IPS-11a (cell line): ENCODE results near the gene HSD17B3.
"Not testable (repeated sequence)": the region's sequence is repeated elsewhere in the genome, so short reads cannot be mapped to it uniquely, and the experiment has no call there.

Experiments used
- H3K4me3 ChIP-seq: one replicate; pipeline ENCODE4 v1.5.1; 2013; ENCODE audit warnings: low read depth, low read length, control low read depth

The HSD17B3 gene

DNA sequence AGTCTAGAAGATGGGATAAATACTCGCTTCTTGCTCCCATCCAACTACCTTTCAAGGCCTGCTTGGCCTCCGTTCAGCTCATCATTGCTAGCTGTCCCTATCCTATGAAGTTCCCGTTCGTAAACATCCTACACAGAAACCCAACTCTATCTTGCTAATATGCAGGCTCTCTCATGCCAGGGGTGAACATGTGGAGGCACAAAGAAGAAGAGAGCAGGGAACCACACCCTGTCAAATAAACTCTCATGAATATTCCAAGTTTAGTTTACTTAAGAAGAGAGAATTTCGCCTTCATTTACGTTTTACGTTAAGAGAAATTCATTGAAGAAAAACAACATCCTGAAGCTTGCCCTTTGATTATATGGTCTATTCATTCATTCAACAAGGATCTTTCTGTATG lies 7.9 kb upstream of the HSD17B3 start:
- no peak overlapping the region for H3K4me3 ChIP-seq

DNA sequence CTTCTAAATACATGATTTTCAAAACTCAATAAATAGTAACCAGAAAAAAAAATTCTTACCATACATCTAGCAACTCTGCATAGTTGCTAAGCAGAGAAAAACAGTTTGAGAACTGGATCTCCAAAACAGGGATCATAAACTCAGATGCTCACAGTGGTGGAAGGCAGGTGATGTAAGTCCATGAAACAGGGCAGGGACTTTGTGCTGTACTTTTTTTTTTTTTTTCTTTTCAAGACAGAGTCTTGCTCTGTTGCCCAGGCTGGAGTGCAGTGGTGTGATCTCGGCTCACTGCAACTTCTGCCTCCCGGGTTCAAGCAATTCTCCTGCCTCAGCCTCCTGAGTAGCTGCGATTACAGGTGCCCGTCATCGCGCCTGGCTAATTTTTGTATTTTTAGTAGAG lies 5.0 kb upstream of the HSD17B3 start:
- H3K4me3 ChIP-seq, result not testable (repeated sequence)

DNA sequence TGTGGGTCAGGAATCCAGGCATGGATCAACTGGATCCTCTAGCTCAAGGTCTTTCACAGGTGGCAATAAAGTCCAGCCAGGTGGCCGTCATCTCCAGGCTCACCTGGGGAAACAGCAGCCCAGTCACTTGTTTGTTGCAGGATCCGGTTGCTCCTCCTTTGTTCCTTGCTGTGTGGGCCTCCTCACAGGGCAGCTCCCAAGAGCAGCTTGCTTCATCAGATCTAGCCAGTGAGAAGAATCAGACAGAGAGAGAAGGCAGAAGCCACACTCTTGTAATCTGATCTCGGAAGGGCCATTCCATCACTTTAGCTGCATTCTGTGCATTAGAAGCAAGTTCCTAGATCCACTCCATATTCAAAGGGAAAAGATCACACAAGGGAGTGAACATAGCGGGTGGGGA lies 3.2 kb upstream of the HSD17B3 start:
- no peak overlapping the region for H3K4me3 ChIP-seq

DNA sequence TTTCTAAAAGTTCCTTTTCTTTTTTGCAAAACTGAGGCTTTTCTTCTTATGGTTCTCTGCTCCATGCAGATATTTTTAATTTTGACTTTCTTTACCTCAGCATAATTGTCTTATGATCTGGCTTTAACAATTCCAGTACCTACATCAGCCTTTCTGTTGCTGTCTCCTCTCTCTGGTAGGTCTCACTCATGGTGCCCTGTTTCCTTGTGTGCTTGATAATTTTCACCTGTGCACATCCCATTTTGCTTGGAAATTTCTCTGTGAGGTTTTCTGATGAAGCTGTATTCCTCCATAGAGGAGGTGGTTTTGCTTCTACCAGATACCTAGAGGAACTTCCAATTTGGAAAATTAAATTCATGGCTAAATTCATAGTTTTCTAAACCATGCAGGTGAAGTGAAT lies 2.3 kb upstream of the HSD17B3 start:
- no peak overlapping the region for H3K4me3 ChIP-seq

DNA sequence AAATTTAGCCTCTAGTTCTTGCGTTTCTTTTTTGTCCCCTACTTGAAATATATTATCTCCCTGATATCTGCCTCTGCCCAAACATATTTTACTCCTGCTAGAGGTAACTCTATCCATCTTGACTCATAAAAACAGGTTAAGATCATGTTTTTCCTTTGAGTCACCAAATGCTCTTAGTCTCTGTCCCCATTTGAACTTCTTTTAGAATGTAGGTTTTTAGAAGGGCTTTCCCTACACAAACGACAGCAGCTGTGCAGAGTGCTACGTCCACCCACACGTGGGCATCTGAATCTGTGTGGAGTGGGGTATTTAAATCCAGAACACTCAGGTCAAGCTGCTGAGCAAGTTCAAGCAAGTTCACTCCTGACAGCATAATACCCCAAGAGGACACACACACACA lies 2.2 kb downstream of the HSD17B3 start:
- H3K4me3 ChIP-seq, result no peak overlapping the region

DNA sequence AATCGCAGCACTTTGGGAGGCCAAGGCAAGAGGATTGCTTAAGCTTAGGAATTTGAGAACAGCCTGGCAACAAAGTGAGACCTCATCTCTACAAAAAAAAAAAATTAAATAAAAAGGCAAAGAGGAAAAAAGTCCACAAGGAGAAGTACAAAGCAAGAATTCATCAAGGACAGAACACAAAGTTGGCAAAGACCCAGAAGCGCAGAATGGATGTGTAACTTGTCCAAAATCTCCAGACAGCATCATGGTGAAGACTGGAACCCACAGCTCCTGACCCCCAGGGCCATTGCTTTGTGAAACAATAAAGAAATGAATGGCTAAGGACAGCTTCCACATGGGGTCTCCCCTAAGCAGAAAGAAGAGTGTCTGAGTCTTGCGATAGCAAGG lies 7.8 kb downstream of the HSD17B3 start:
- no peak overlapping the region for H3K4me3 ChIP-seq

DNA sequence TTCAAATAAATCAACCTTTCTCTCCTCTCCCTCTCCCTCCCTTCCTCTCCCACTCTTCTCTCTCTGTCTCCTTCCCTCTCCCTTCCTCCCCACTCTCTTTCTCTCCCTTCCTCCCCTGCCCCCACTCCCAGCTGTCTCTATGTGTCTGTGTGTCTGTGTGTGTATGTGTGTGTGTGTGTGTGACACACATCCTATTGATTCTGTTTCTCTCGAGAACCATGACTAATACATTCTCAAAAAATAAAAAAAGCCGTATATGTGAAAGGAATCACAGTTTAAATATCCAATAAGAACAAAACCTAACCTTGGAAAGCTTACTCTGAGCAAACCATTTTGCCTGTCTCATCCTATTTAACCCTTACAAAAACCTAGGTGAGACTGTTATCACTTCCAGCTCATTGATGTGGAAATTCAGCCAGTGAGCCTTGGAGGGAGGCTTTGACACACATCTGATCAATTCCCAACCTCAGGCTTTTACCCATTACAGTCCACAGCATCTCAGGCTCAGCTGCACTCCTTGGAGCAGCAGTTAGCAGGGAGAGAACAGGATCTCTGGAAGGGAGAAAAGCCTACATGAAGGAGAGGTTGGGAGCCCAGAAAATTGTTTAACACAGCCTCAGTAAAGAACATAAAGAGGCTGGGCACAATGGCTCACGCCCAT lies 8.3 kb downstream of the HSD17B3 start:
- no peak overlapping the region for H3K4me3 ChIP-seq

DNA sequence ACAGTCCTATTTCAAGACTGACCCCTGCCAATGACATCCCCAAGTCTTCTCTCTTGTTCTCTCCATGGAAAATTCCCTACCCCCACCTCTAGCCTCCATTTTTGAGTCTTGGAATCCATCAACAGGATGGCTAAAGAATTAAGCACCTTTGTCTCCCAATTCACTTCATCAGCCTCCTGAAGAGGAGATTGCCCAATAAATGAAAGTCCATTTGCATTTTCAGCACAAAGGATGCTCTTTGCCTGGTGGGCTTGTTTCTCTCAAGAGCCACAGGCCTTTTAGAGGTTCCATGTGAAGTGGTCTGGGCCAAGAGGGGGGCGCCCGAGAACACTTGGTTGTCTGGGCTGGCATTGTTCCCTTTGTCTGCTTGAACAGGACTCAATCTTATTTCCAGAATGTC lies 12.6 kb downstream of the HSD17B3 start:
- H3K4me3 ChIP-seq, result no peak overlapping the region

DNA sequence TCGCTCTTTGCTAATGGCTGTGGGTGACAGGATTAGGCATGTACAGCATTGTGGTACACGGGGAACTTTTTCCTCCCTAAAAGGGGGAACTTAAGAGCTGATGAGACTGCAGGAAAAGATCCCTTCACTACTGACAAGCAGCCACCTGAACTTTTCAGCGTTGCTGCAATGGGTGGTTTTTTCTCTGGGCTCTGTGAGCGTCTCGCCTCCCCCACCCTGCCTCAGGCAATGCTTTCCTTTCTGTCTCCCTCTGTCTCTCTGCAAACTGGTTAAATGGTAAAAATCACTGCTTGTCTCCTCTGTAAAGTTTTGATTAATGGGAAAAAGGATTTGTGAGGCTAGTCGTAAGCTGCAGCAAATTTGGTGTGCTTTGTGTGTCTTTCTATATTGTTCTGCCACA lies 20.3 kb downstream of the HSD17B3 start:
- H3K4me3 ChIP-seq, result no peak overlapping the region

DNA sequence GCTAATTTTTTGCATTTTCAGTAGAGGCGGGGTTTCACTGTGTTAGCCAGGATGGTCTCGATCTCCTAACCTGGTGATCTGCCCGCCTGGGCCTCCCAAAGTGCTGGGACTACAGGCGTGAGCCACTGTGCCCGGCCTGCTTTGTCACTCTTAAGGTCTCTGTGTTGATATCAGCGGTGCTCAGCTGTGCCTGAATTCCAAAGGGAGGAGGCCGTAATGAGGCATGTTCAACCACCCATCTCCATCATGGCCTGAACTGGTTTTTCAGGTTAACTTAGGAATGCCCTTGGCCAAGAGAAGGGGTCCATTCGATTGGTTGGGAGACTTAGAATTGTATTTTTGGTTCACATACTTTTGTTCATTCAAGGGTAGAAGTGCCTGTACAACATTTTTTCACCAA lies 22.0 kb downstream of the HSD17B3 start:
- no peak overlapping the region for H3K4me3 ChIP-seq

DNA sequence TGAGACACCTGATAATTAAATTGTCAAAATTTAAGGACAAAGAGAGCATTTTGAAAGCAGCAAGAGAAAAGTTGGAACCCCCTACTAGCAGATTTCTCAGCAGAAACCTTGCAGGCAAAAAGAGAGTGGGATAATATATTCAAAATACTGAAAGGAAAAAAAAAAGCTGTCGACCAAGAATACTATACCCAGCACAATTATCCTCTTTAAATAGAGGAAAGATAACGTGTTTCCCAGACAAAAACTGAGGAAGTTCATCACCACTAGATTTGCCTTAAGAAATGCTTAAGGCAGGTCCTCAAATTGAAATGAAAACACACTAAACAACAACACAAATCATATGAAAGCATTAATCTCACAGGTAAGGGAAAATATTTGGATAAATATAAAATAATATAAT lies 27.0 kb downstream of the HSD17B3 start:
- H3K4me3 ChIP-seq, result no peak overlapping the region

DNA sequence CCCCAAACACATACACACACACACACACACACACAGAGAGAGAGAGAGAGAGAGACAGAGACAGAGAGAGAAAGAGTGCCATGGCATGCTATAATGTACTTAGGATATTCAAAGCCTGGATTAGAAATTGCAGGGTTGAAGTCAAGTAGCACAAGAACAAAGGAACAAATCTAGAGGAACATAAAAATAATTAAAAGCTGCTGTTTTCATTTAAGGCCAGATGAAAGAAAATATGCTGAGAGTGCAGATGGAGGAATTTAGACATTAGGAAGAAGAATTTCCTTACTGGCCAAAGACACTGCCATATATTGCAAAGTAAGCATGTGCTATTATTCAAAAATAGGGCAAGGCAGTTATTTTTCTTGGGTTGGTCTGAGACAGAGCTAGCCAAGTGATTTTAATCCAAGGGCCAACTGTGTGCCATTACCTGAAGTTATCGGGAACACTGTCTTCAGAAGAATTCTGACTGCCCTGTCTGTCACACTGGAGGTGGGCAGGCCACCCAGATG lies 31.7 kb downstream of the HSD17B3 start:
- no peak overlapping the region for H3K4me3 ChIP-seq

DNA sequence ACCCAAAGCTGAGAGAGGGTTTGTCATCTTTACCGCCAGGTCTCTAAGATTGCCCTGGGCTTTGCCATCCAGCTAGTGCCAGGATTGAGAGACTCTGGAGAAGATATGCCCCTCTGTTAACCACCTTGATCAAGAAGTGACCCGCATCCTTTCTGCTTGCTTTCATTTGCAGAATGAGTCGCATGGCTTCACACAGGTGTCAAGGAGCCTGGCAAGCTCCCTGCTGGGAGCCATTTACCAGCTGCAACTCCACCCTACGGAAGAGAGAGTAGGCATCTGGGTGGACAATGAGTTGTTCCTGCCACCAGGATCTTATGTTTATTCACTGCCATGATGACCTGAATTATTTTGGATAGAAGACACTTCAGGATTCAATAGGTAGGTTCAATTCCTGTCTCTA lies 43.0 kb downstream of the HSD17B3 start:
- H3K4me3 ChIP-seq, result no peak overlapping the region

DNA sequence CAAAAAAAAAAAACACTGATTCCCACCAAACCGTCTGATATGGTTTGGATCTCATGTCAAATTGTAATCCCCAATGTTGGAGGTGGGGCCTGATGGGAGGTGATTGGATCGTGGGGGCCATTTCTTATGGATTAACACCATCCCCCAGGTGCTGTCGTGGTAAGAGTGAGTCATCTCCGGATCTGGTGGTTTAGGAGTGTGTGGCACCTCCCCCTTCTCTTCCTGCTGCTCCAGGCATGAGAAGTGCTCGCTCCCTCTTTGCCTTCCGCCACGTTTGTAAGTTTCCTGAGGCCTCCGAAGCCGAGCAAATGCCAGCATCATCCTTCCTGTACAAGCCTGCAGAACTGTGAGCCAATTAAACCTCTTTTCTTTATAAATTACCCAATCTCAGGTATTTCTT lies 45.2 kb downstream of the HSD17B3 start:
- no peak overlapping the region for H3K4me3 ChIP-seq

DNA sequence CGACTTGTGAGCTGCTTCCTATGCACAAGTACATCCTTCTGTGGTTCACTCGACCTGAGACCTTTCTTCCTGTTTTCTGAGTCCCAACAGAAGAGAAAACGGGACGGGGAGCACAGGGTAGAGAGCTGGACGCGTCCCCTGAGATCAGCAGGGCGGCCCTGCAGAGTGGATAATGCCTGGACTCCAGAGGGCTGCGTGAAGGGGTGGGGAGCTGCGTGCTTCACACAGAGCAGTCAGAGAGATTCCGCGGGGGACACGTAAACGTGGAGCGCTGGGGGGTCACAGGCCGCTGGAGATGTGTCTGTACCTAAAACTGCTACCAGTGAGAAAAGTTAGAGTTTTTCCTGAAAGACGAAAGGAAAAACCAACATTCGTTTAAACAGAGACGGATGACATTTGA lies 46.3 kb downstream of the HSD17B3 start:
- no peak overlapping the region for H3K4me3 ChIP-seq

DNA sequence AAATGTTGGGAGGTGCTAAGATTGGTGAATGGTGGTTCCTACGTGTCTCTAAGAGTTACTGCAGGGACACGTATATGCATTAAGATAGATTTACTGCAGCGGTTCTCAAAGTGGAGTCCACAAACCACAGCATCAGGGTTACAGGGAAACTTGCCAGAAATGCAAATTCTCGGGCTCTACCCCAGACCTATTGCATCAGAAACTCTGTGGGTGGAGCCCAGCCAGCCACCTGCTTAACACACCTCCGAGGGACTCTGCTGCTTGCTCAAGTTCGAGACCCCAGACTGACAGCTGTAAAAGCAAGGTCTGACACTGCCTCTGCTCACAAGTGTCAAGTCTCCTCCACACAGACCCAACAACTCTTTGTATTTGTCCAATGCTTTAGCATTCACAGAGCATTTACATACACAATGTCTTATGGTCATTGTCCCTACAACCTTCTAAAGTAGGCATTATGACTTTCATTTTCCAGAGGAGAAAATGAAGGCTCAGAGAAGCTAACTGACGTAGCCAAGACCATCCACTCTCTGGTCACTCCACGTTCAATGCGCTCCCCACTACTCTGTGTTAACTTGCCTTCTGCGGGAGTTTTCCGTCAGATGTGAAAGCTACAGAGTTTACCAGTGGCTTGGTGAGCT lies 48.8 kb downstream of the HSD17B3 start:
- H3K4me3 ChIP-seq, result no peak overlapping the region

DNA sequence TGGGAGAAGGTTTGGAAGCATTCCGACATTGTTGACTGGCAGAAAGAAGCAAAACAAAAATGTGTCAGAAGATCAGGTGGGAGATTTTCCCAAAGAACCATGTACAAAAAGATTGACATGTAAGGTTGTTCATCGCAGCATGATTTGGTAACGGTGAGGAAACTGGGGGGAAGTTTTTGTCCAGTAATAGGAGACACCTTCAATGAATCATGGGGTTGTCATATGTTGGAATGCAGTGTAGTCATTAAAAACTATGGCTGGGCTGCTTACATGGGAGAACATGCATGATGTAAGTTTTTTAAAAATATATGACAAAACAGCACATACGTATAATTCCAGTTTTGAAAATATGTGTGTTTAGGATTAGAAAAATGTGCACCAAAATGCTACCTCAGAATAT lies 50.5 kb downstream of the HSD17B3 start:
- no peak overlapping the region for H3K4me3 ChIP-seq

DNA sequence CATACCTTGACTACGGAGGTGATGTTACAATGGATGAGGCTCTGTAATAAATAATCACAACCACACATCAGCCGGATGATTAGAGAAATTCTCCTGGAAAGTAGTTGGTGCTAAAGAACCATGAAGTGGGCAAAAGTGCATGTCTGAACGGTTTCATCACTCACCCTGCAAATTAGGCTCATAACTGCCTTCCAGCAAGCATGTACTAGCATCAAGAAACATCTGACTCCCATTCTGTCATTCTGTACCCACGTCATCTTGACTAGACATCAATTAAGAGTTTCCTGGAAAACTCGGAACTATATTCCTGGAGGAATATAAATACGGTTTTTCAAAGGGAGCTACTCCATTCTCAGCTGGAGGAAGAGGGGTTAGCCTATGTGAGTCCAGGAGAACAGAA lies 52.2 kb downstream of the HSD17B3 start:
- H3K4me3 ChIP-seq, result no peak overlapping the region

DNA sequence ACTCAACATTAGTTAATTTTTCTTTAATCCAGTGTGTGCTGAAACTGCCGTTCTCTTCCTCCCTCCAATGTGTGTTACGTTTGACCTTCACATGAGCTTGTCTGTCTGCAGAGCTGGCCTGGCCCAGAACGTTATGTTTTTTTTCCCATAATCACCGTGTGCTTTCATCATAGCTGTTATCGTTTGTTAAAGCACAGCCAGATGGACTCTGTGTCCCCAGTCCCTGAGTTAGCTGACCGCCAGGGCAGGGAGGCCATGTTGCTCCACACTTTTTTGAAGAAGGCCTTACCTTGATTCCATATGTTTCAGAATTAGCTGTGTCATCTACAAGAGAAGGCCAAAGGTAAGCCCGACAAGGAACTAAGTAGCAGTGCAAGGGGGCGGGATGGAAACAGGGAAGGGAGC lies 55.7 kb downstream of the HSD17B3 start:
- H3K4me3 ChIP-seq, result no peak overlapping the region

DNA sequence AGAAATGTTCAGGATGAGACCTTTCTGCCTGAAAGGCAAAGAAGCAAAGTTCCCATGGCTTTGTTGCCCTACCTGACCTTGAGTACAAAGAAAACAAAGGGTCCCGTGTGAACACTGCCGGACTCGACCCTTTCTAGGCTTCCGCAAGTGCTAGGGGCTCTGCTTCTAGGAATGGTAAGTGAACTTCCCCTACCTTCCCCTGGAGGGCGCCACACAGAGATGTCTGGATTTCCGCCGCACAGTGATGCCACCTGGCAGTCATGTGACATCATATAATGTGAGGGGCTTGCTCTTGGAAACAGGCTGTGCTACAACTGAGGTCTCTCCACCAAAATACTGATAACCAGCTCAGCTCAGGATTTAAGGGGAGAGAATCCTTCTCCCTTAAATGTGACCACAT lies 56.6 kb downstream of the HSD17B3 start:
- no peak overlapping the region for H3K4me3 ChIP-seq

DNA sequence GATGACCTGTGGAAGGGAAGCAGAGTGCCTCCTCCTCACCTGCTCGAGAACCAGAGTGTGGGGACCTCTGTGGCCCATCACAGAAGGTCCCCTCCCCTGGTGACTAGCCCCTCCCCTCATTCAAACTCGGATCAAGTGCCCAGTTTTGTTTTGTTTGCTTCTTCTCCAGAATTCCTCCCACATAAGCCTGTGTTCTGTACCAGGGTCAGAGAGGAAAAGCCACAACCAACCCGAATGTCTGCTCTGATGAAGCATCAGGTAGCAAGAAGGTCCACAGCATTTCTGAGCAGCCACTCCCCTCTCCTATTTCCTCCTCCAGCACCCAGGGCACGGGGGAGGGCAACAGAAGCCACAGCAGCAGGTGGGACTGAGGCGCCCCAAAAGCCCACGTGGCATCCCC lies 58.2 kb downstream of the HSD17B3 start:
- H3K4me3 ChIP-seq, result no peak overlapping the region

DNA sequence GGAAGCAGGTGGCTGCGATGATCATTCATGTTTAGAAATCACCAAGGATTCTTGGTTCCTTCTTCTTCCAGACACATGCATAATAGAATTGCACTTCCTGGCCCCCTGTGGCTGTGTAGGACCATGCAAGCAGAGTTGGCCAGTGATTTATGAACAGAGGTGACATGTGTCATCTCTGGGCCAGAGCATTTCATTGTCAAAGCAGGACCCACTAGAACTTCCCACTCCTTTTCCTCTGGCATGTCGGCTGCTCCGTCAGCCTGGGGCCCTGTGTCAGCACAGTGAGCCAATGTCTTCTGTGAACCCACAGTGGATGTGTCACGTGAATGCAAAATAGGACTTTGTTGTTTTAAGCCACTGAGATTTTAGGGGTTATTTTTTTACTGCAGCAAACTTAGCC lies 59.2 kb downstream of the HSD17B3 start:
- H3K4me3 ChIP-seq, result no peak overlapping the region

DNA sequence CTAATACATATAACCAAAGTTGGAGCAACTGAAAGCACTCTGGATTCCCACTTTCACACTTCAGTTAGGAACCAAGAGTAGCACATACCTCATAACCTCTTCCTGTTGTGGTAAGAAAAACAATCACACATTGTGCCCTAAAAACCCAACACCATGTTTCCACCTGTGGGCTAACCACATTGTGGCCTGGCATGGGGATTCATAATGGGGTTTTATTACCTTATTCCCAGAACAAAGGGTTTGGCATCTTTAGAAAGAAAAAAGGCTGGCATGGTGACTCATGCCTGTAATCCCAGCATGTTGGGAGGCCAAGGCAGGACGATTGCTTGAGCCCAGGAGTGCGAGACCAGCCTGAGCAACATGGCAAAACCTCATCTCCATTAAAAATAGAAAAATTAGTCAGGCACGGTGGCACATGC lies 60.6 kb downstream of the HSD17B3 start:
- H3K4me3 ChIP-seq, result no peak overlapping the region
